Hematopoietic multipotent progenitor cell treated with erythropoietin and hydrocortisone succinate and interleukin-3 and kit ligand, for 4 days (in vitro differentiated cells): Measurements from ENCODE around the gene PLAU.
"Not testable (repeated sequence)": the region's sequence is repeated elsewhere in the genome, so short reads cannot be mapped to it uniquely, and the experiment has no call there.

Experiments
- DNase-seq: peaks from one replicate; pipeline ENCODE4 v3.0.0-alpha.2; 2015

Gene PLAU

GRCh38 chr10:73898730-73899410 lies 12.1 kb upstream of the PLAU start:
- DNase-seq: no peak

GRCh38 chr10:73899423-73899822 lies 11.5 kb upstream of the PLAU start:
- no peak for DNase-seq

GRCh38 chr10:73900064-73900463 lies 10.9 kb upstream of the PLAU start:
- DNase-seq: no peak

GRCh38 chr10:73901261-73901660 lies 9.7 kb upstream of the PLAU start:
- no peak for DNase-seq

GRCh38 chr10:73902351-73902750 lies 8.6 kb upstream of the PLAU start:
- DNase-seq: peak; percentile 52

- DNase-seq: no peak
These were observed 5.5 kb upstream of the PLAU start for GRCh38 chr10:73905256-73906020.

GRCh38 chr10:73906524-73907447 lies 4.1 kb upstream of the PLAU start:
- peak; percentile 73 for DNase-seq

GRCh38 chr10:73907841-73908517 lies 3.0 kb upstream of the PLAU start:
- peak; percentile 84 for DNase-seq

GRCh38 chr10:73908853-73909539 lies 1.9 kb upstream of the PLAU start:
- DNase-seq: peak; percentile 88

- DNase-seq: no peak
These were observed 1.3 kb upstream of the PLAU start for GRCh38 chr10:73909540-73910115.

GRCh38 chr10:73910401-73910763 lies 550 bp upstream of the PLAU start:
- DNase-seq: peak; percentile 76

- DNase-seq: no peak
These were observed 647 bp downstream of the PLAU start for GRCh38 chr10:73911553-73912004.

GRCh38 chr10:73914036-73914435 lies 3.1 kb downstream of the PLAU start:
- DNase-seq: no peak

GRCh38 chr10:73915206-73915851 lies 4.4 kb downstream of the PLAU start:
- DNase-seq: no peak

GRCh38 chr10:73916761-73917470 lies 6.0 kb downstream of the PLAU start:
- no peak for DNase-seq

GRCh38 chr10:73917566-73918305 lies 6.8 kb downstream of the PLAU start:
- no peak for DNase-seq

- not testable (repeated sequence) for DNase-seq
These were observed 8.5 kb downstream of the PLAU start for GRCh38 chr10:73919481-73919880.

GRCh38 chr10:73920089-73920488 lies 9.2 kb downstream of the PLAU start:
- peak; percentile 80 for DNase-seq

- no peak for DNase-seq
These were observed 11.3 kb downstream of the PLAU start for GRCh38 chr10:73922007-73922863.
